22Rv1 (cell line): Measurements from ENCODE around the gene TRPM3.

Experiments
- CTCF ChIP-seq: fragments of 450-650 bp; IDR thresholded peaks from 2 replicates; pipeline ENCODE4 v1.5.1; 2017; ENCODE audit warnings: mild to moderate bottlenecking
- ZFX ChIP-seq: fragments of 450-650 bp; IDR thresholded peaks from 2 replicates; pipeline ENCODE4 v1.6.1; 2017; ENCODE audit warnings: antibody characterized with exemption, borderline replicate concordance

GRCh38 chr9:71144495-71144894 is 23.1 kb upstream of the TRPM3 start:
- TF ChIP-seq CTCF: no peak
- TF ChIP-seq ZFX: no peak
